ENCODE data around the gene KIF14. TPM values are rescaled to one million over a fixed set of nuclear protein-coding genes. Genes with fewer than 3 reads are reported as not detected.
"Not testable (repeated sequence)": the region's sequence is repeated elsewhere in the genome, so short reads cannot be mapped to it uniquely, and the experiment has no call there.

Gene KIF14
- total and polyA plus RNA-seq, 2 experiments from 2014 or later, result 2.2 to 5.1 TPM

- in situ Hi-C loops (cut with MboI), result loop anchor here (10.0 kb wide), 1 partner anchor 173 kb away; no protein-coding TSS in a partner anchor
- Histone ChIP-seq H3K27me3 (replicated peaks; ENCODE audit: insufficient read depth) (no peaks in the 10 kb centered on the region), H3K9me3 (ENCODE audit: low read depth) (no peaks in the 10 kb centered on the region), H3K4me3 (no peak overlapping the region), H4K20me1 (ENCODE audit: insufficient read depth) (no peaks in the 10 kb centered on the region), H3K4me1 (ENCODE audit: insufficient read depth) (no peaks in the 10 kb centered on the region), H3K79me2 (ENCODE audit: insufficient read depth) (no peaks in the 10 kb centered on the region), H3K4me2 (ENCODE audit: unreplicated experiment) (no peak overlapping the region), H3F3A (ENCODE audit: insufficient read depth) (no peaks in the 10 kb centered on the region), H3K9me2 (ENCODE audit: insufficient read depth) (no peaks in the 10 kb centered on the region), H3K36me3 (ENCODE audit: low read depth) (no peaks in the 10 kb centered on the region), H3K27ac (no peak overlapping the region), H2AFZ (no peak overlapping the region), H3K9ac (no peak overlapping the region)
- 36 to 43% methylated on average over 1 of the region's 1 CpG for WGBS, 2 experiments (ENCODE audit: low coverage in 1 of 2, low lambda C conversion rate in 2 of 2, missing lambda C conversion rate in 2 of 2)
- TF ChIP-seq EZH2phosphoT487 (IDR thresholded peaks at IDR 0.05; ENCODE audit: insufficient read depth, low read depth) (no peak), EZH2 (IDR thresholded peaks at IDR 0.05; ENCODE audit: insufficient read depth, poor library complexity, severe bottlenecking) (no peak)
- DNase-seq, result no peak
Measured at GRCh38 chr1:200631375-200631774, 10.8 kb upstream of the KIF14 start.

- H3K9me2 ChIP-seq (ENCODE audit: insufficient read depth); H3K27me3 ChIP-seq (replicated peaks; ENCODE audit: insufficient read depth); H3K9me3 ChIP-seq (ENCODE audit: low read depth); H3F3A ChIP-seq (ENCODE audit: insufficient read depth); H3K4me1 ChIP-seq (ENCODE audit: insufficient read depth); H3K36me3 ChIP-seq (ENCODE audit: low read depth); H3K4me3 ChIP-seq; H3K79me2 ChIP-seq (ENCODE audit: insufficient read depth); DNase-seq; H3K4me2 ChIP-seq (ENCODE audit: unreplicated experiment); H3K9ac ChIP-seq; H4K20me1 ChIP-seq (ENCODE audit: insufficient read depth); H2AFZ ChIP-seq; H3K27ac ChIP-seq: not testable (repeated sequence)
- WGBS, 2 experiments (ENCODE audit: low coverage in 1 of 2, low lambda C conversion rate in 2 of 2, missing lambda C conversion rate in 2 of 2), result 90 to 95% methylated on average over 8 of the region's 8 CpGs
- in situ Hi-C loops (cut with MboI), result loop anchor here (10.0 kb wide), 1 partner anchor 174 kb away; no protein-coding TSS in a partner anchor
Measured at GRCh38 chr1:200630515-200630899, 10.0 kb upstream of the KIF14 start.

- Histone ChIP-seq H3K27me3 (replicated peaks; ENCODE audit: insufficient read depth) (no peaks in the 10 kb centered on the region), H3K9ac (no peak overlapping the region), H3K9me2 (ENCODE audit: insufficient read depth) (no peaks in the 10 kb centered on the region), H3K4me3 (no peak overlapping the region), H4K20me1 (ENCODE audit: insufficient read depth) (no peaks in the 10 kb centered on the region), H3K27ac (no peak overlapping the region), H3K4me2 (ENCODE audit: unreplicated experiment) (no peak overlapping the region), H3F3A (ENCODE audit: insufficient read depth) (0 out of 2 replicates have a peak, but pooled peaks cover 3% of the 10 kb centered on the region), H3K79me2 (ENCODE audit: insufficient read depth) (no peaks in the 10 kb centered on the region), H2AFZ (no peak overlapping the region), H3K9me3 (ENCODE audit: low read depth) (no peaks in the 10 kb centered on the region), H3K36me3 (ENCODE audit: low read depth) (no peaks in the 10 kb centered on the region), H3K4me1 (ENCODE audit: insufficient read depth) (peaks cover 8% of the 10 kb centered on the region)
- no peak for DNase-seq
- TF ChIP-seq EZH2phosphoT487 (IDR thresholded peaks at IDR 0.05; ENCODE audit: insufficient read depth, low read depth) (no peak), EZH2 (IDR thresholded peaks at IDR 0.05; ENCODE audit: insufficient read depth, poor library complexity, severe bottlenecking) (no peak)
- in situ Hi-C loops (cut with MboI), result loop anchor here (10.0 kb wide), 1 partner anchor 175 kb away; no protein-coding TSS in a partner anchor
- 86 to 90% methylated on average over 9 of the region's 9 CpGs for WGBS, 2 experiments (ENCODE audit: low coverage in 1 of 2, low lambda C conversion rate in 2 of 2, missing lambda C conversion rate in 2 of 2)
Measured at GRCh38 chr1:200629876-200630514, 9.4 kb upstream of the KIF14 start.

- Histone ChIP-seq H2AFZ (no peak overlapping the region), H3K9me3 (ENCODE audit: low read depth) (no peaks in the 10 kb centered on the region), H3K4me2 (ENCODE audit: unreplicated experiment) (no peak overlapping the region), H3K27me3 (replicated peaks; ENCODE audit: insufficient read depth) (no peaks in the 10 kb centered on the region), H3K79me2 (ENCODE audit: insufficient read depth) (no peaks in the 10 kb centered on the region), H3K4me3 (no peak overlapping the region), H3K27ac (no peak overlapping the region), H3K4me1 (ENCODE audit: insufficient read depth) (peaks cover 14% of the 10 kb centered on the region), H3F3A (ENCODE audit: insufficient read depth) (0 out of 2 replicates have a peak, but pooled peaks cover 8% of the 10 kb centered on the region), H3K9ac (no peak overlapping the region), H4K20me1 (ENCODE audit: insufficient read depth) (no peaks in the 10 kb centered on the region), H3K36me3 (ENCODE audit: low read depth) (no peaks in the 10 kb centered on the region), H3K9me2 (ENCODE audit: insufficient read depth) (no peaks in the 10 kb centered on the region)
- no peak for DNase-seq
- TF ChIP-seq EZH2phosphoT487 (IDR thresholded peaks at IDR 0.05; ENCODE audit: insufficient read depth, low read depth) (no peak), EZH2 (IDR thresholded peaks at IDR 0.05; ENCODE audit: insufficient read depth, poor library complexity, severe bottlenecking) (no peak)
- in situ Hi-C loops (cut with MboI), result no loop called here
- WGBS, 2 experiments (ENCODE audit: low coverage in 1 of 2, low lambda C conversion rate in 2 of 2, missing lambda C conversion rate in 2 of 2), result 90 to 95% methylated on average over 7 of the region's 7 CpGs
Measured at GRCh38 chr1:200628223-200628881, 7.8 kb upstream of the KIF14 start.

All from GM23248 (cell line).